Cardiac fibroblast (primary cell): ENCODE results near the gene REXO1.
A peak's percentile ranks its signal among the peaks of the same experiment; 100 is the strongest.

Source experiments
- DNase-seq, 2 donors: peaks; one replicate each; pipeline versions ENCODE4 v3.0.0 to v3.0.0-alpha.2; 2010; ENCODE audit warnings: low read depth in 2 of 2
- H3K4me3 ChIP-seq, 2 donors: replicated peaks in 1 of 2; 1 replicate in 1 of 2; 2 replicates in 1 of 2; pipeline ENCODE4 v1.5.1; 2011; ENCODE audit warnings: low read depth in 2 of 2, low read length in 2 of 2, mild to moderate bottlenecking in 2 of 2, moderate library complexity in 1 of 2
- TF ChIP-seq, protein P1 (sequence below): IDR thresholded peaks from one replicate; pipeline ENCODE4 v1.5.1; 2011; ENCODE audit warnings: low read depth, mild to moderate bottlenecking, low read length, inconsistent platforms

REXO1 gene

DNA sequence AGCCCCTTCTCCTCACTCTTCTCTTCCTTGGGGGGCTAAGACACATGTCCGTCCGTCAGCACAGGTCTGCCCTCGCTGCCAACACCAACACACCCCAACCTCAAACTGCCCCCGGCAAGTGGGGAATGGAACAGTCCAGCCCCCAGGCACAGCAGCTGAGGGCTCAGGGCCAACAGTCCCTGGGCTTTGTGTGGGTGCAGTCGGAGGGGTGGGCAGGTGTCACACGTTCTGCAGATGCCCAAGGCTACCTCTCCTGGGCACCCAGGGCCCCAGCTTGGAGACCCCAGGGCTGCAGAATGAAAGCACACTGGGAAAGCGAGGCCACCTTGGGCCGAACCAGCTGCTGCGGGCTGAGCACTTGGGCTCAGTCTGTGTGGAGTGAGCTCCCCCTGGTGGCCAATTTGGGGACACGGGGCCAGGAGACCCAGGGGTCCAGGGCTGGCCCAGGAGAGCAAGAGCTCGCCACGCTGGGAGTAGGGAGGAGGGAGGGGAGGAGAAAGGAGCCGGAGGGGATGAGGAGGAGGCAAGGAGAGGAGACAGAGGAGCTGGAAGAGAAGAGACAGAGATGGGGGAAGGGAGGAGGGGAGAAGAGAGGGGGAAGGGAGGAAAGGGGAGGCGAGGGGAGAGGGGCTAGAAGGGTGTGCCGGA is 22.2 kb downstream of the REXO1 start:
- TF ChIP-seq, protein P1, sequence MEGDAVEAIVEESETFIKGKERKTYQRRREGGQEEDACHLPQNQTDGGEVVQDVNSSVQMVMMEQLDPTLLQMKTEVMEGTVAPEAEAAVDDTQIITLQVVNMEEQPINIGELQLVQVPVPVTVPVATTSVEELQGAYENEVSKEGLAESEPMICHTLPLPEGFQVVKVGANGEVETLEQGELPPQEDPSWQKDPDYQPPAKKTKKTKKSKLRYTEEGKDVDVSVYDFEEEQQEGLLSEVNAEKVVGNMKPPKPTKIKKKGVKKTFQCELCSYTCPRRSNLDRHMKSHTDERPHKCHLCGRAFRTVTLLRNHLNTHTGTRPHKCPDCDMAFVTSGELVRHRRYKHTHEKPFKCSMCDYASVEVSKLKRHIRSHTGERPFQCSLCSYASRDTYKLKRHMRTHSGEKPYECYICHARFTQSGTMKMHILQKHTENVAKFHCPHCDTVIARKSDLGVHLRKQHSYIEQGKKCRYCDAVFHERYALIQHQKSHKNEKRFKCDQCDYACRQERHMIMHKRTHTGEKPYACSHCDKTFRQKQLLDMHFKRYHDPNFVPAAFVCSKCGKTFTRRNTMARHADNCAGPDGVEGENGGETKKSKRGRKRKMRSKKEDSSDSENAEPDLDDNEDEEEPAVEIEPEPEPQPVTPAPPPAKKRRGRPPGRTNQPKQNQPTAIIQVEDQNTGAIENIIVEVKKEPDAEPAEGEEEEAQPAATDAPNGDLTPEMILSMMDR, result peak; percentile 91
- peak; percentile 69 to 74 for DNase-seq
- H3K4me3 ChIP-seq, result no peak overlapping the region

DNA sequence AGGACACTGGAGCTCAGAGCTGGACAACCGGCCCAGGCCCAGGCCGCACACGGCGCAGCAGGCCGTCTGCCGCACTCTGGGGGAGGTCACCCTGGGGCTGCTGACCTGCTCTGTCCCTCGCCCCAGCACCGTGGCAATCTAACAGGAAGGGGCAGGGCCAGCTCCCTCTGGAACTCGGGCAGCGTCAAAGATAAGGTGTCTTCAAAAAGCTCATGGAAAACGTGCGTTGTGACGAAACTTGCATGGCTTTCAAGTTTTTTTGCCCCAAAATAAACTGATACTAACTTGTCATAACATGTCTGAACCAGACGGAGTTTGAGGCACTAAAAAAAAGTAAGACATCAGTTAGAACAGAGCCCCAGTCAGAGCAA is 24.0 kb downstream of the REXO1 start:
- DNase-seq, result no peak
- H3K4me3 ChIP-seq, result no peak overlapping the region
- TF ChIP-seq, protein P1, result no peak

DNA sequence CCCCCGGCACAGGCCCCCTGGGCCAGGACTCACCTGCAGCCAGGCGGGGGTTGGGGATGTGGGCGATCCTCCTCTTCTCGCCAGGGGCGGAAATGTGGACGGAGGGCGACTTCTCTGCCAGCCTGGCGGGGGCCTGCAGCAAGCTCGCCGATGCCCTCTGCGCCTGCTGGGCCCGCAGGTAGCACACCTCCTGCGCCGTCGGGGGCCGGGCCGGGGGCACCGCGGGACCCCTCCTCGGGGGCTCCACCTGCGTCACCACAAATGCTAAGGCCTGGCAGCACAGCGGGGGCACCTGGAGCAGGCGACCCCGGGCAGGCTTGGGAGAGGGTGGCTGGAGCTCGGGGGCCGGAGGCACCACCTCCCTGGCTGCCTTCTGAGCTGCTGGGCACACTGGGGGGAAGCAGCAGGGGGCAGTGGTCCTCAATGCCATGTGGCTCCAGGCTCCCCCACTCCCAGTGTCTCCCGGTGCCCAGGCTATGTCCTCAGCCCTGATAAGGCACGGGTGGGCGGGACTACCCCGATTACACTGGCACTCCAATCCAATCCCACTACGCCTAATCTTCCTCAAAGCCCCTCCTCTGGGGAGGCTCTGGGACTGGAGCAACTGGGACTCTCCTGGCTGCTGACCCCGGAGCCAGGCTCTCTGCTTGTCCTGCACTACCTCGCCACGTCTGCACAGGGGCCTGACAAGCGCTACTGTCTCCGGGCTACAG is 24.6 kb downstream of the REXO1 start:
- DNase-seq, result no peak
- H3K4me3 ChIP-seq, result no peak overlapping the region
- TF ChIP-seq, protein P1, result no peak

DNA sequence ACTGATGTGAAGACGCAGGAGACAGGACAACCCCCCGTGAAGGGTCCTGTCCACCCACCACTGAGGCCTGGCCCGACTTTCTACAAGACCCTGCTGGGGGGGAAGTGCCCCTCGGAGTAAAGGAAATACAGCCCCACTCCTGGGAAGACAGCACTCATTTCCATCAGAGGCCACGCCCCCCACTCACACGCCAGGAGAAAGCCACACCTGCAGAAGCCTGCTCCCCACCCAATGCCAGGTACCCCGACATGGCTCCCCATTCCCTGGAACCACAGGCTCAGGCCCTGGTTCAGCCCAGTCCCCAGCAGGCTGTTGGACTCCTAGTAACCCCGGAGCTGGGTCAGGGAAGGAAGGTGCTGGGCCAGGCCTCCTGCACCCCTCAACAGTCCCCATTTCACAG is 25.3 kb downstream of the REXO1 start:
- no peak overlapping the region for H3K4me3 ChIP-seq
- TF ChIP-seq, protein P1, result no peak

DNA sequence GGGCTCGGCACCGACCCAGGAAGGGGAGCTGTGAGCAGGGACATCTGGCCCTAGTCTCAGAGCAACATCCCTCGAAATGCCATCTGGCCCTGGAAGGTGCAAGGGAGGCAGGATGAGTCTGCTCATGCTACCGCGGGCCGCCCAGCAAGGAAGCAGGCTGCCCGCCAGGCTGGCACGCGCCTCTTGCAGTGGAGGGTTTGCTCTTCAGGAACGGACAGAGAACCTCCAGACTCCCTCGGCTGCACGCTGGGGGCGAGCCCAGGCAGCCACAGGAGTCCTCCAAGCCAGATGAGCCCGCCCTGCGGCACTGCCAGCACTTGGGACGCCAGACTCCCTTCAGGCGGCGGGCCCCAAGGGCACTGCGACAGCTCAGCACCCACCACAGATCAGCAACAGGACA is 26.1 kb downstream of the REXO1 start:
- H3K4me3 ChIP-seq, result no peak overlapping the region
- no peak for DNase-seq
- TF ChIP-seq, protein P1, result no peak

More for the DNA sequence above, 25.3 kb downstream of the REXO1 start:
- no peak for DNase-seq

DNA sequence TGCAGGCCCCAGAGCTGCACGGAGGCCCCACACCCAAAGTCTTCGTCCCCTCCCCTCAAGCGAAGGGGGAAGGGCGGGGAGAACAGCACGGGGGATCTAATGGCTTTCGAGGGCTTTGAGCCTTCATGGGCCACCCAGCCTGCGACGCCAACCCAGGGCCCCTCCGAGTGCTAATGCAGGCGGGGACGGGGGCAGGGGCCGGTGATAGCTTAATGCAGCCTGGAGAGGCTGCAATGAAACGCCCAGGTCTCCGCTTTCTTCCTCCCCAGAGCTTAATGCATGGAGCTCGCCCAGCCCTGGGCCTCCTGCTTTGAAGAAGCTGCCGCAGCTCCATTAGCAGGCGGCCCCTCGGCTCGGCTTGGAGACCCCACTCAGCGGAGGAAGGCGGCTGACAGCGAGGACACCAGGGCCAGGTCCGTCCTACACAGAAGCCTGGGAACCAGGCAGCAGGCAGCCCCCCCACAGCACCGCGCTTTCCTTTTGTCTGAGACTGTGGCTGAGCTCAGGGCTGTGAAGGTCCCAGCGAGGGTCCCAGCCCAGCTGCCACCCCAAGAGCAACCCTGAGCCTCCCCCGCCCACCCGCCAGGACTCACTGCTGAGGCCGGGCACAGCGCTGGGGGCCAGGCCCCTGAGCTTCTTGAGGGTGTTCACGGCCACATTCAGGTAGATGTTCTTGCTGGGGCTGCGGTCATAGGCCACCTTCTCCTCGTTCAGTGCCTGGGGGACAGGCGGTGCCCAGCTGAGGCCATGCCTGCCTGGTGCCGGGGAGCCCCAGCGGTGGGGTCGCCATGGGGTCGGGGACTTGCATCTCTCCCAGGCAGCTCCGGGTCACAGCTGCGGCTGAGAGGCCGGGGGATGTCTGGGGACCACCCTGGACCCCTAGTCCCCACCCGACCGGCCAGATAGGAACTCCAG is 28.7 kb downstream of the REXO1 start:
- no peak overlapping the region for H3K4me3 ChIP-seq
- TF ChIP-seq, protein P1, result no peak
- no peak for DNase-seq
